ENCODE data around the gene RPS6KB1.

DNA sequence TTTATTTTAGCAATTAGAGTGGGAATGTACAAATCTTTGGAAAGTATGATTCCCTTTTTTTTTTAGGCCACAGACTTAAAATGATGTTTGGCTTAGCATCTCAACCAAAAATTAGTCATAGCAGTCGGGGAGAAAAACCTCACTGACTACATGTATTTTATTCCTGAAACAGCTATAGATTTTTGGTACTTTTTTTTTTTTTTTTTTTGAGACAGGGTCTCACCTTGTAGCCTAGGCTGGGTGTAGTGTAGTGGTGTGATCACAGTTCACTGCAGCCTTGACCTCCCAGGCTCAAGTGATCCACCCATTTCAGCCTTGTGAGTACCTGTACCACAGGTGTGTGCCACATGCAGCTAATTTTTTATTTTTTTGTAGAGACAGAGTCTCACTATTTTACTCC lies 48.2 kb downstream of the RPS6KB1 start:
- TF ChIP-seq, protein P1, sequence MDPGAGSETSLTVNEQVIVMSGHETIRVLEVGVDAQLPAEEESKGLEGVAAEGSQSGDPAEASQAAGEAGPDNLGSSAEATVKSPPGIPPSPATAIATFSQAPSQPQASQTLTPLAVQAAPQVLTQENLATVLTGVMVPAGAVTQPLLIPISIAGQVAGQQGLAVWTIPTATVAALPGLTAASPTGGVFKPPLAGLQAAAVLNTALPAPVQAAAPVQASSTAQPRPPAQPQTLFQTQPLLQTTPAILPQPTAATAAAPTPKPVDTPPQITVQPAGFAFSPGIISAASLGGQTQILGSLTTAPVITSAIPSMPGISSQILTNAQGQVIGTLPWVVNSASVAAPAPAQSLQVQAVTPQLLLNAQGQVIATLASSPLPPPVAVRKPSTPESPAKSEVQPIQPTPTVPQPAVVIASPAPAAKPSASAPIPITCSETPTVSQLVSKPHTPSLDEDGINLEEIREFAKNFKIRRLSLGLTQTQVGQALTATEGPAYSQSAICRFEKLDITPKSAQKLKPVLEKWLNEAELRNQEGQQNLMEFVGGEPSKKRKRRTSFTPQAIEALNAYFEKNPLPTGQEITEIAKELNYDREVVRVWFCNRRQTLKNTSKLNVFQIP (CRISPR knock-in tag; IDR thresholded peaks at IDR 0.05; ENCODE audit: borderline replicate concordance, low read depth), result no peak
- TF ChIP-seq RARB (CRISPR knock-in tag; IDR thresholded peaks at IDR 0.05) (no peak), SNAI2 (CRISPR knock-in tag; IDR thresholded peaks at IDR 0.05) (no peak)
